KMS-11 (cell line): ENCODE measurements around the gene VAC14.

Source experiments
- H2AFZ ChIP-seq: fragments of 200-600 bp; sonication (generic); 2 replicates; pipeline ENCODE4 v1.6.1; 2016; ENCODE audit warnings: antibody characterized with exemption, mixed run types, low read depth
- H3K27ac ChIP-seq: fragments of 200-600 bp; sonication (generic); 2 replicates; pipeline ENCODE4 v1.6.1; 2016; ENCODE audit warnings: mild to moderate bottlenecking, mixed run types
- H3K27me3 ChIP-seq: fragments of 200-600 bp; sonication (generic); 2 replicates; pipeline ENCODE4 v1.6.1; 2017; ENCODE audit warnings: mild to moderate bottlenecking, low read depth, mixed run types, moderate library complexity; ENCODE audit not compliant: insufficient read depth
- H3K36me3 ChIP-seq: fragments of 200-600 bp; sonication (generic); 2 replicates; pipeline ENCODE4 v1.6.1; 2017; ENCODE audit warnings: mild to moderate bottlenecking, mixed run types; ENCODE audit not compliant: insufficient read depth
- H3K4me1 ChIP-seq: fragments of 200-600 bp; sonication (generic); 2 replicates; pipeline ENCODE4 v1.6.1; 2016; ENCODE audit warnings: mild to moderate bottlenecking, low read depth, mixed run types; ENCODE audit not compliant: poor library complexity, severe bottlenecking
- H3K4me2 ChIP-seq: fragments of 200-600 bp; sonication (generic); 2 replicates; pipeline ENCODE4 v1.7.0; 2016; ENCODE audit warnings: mild to moderate bottlenecking, mixed run types
- H3K4me3 ChIP-seq: fragments of 200-600 bp; sonication (generic); IDR thresholded peaks from 2 replicates; pipeline ENCODE4 v1.6.1; 2017; ENCODE audit warnings: low read depth, low read length, mixed read lengths; ENCODE audit not compliant: insufficient read depth
- H3K79me2 ChIP-seq: fragments of 200-600 bp; sonication (generic); 2 replicates; pipeline ENCODE4 v1.6.1; 2016; ENCODE audit warnings: low read depth, mixed run types; ENCODE audit not compliant: insufficient read depth
- H3K9ac ChIP-seq: fragments of 200-600 bp; sonication (generic); 2 replicates; pipeline ENCODE4 v1.6.1; 2016; ENCODE audit warnings: mild to moderate bottlenecking, mixed run types
- H4K20me1 ChIP-seq: fragments of 200-600 bp; sonication (generic); 2 replicates; pipeline ENCODE4 v1.6.1; 2016; ENCODE audit warnings: mild to moderate bottlenecking, mixed run types; ENCODE audit not compliant: insufficient read depth
- TF ChIP-seq, protein P1 (sequence below): fragments of 200-600 bp; sonication (generic); conservative IDR thresholded peaks from 2 replicates; pipeline ENCODE4 v1.6.1; 2017; ENCODE audit warnings: low read depth, mild to moderate bottlenecking, antibody characterized with exemption, low read length, moderate library complexity, mixed read lengths

Gene VAC14

GRCh38 chr16:70796301-70796700 is 4.7 kb downstream of the VAC14 start:
- H3K27me3 ChIP-seq = no peaks in the 10 kb centered on the region
- no peak overlapping the region for H2AFZ ChIP-seq
- H3K4me1 ChIP-seq = peaks cover 42% of the 10 kb centered on the region
- TF ChIP-seq, protein P1, sequence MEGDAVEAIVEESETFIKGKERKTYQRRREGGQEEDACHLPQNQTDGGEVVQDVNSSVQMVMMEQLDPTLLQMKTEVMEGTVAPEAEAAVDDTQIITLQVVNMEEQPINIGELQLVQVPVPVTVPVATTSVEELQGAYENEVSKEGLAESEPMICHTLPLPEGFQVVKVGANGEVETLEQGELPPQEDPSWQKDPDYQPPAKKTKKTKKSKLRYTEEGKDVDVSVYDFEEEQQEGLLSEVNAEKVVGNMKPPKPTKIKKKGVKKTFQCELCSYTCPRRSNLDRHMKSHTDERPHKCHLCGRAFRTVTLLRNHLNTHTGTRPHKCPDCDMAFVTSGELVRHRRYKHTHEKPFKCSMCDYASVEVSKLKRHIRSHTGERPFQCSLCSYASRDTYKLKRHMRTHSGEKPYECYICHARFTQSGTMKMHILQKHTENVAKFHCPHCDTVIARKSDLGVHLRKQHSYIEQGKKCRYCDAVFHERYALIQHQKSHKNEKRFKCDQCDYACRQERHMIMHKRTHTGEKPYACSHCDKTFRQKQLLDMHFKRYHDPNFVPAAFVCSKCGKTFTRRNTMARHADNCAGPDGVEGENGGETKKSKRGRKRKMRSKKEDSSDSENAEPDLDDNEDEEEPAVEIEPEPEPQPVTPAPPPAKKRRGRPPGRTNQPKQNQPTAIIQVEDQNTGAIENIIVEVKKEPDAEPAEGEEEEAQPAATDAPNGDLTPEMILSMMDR = no peak
- H3K79me2 ChIP-seq = peaks cover 82% of the 10 kb centered on the region
- H3K27ac ChIP-seq = no peak overlapping the region
- H3K9ac ChIP-seq = no peak overlapping the region
- no peaks in the 10 kb centered on the region for H4K20me1 ChIP-seq
- no peaks in the 10 kb centered on the region for H3K36me3 ChIP-seq
- no peak overlapping the region for H3K4me3 ChIP-seq
- H3K4me2 ChIP-seq = no peak overlapping the region

DNA sequence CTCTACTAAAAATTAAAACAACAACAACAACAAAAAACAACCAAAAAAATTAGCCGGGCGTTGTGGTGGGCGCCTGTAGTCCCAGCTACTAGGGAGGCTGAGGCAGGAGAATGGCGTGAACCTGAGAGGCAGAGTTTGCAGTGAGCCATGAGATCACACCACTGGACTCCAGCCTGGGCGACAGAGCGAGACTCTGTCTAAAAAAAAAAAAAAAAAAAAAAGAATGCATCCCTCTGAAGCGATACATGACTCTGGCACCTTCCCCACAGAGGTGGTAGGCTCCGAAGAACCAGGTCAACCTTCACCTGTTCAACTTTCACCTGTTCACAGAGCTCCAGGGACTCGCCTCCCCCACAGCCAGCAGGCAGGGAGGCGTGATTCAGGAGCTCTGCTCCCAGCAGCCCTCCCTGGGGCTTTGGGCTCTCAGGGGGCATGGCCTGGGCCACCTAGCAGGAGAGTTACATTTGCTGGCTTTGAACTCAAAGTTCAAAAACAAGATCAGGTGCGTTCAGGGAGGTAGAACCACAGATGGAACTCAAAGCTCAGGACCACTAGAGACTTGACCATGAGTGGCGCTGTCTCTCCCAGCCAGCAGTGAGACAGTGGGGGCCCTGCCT is 5.6 kb downstream of the VAC14 start:
- no peak overlapping the region for H2AFZ ChIP-seq
- H3K4me3 ChIP-seq = no peak overlapping the region
- H3K4me1 ChIP-seq = peaks cover 40% of the 10 kb centered on the region
- H3K4me2 ChIP-seq = no peak overlapping the region
- H3K36me3 ChIP-seq = no peaks in the 10 kb centered on the region
- H3K27ac ChIP-seq = no peak overlapping the region
- H3K9ac ChIP-seq = no peak overlapping the region
- peaks cover 86% of the 10 kb centered on the region for H3K79me2 ChIP-seq
- H4K20me1 ChIP-seq = no peaks in the 10 kb centered on the region
- no peaks in the 10 kb centered on the region for H3K27me3 ChIP-seq
- TF ChIP-seq, protein P1 = no peak

DNA sequence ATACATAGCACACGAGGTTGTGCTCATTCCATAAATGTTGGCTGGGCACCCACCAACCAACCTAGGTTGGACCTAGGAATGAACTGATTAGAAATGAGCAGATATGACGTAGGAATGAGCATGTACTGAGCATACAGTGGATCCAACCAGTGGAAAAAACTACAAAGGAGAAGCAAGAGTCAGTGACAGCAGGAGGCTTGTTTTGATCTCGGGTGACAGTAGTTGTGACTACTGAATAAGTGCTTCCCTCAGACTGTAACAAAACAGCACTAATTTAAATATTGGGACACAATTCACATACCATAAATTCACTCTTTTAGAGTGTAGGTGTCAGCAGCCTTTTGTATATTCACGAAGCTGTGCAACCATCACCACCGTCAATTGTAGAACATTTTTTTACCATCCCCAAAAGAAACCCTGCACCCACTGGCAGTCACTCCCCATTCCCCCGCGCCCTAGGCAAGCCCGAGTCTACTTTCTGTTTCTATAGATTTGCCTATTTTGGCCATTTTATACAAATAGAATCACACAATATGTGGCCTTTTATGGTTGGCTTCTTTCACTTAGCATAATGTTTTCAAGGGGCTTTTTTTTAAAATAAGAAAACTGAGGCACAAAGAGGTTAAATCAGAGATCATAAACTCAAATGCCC is 7.0 kb downstream of the VAC14 start:
- Histone ChIP-seq H3K9ac (no peak overlapping the region), H3K27me3 (no peaks in the 10 kb centered on the region), H3K4me2 (no peak overlapping the region), H4K20me1 (no peaks in the 10 kb centered on the region), H3K36me3 (no peaks in the 10 kb centered on the region), H3K4me3 (no peak overlapping the region), H2AFZ (no peak overlapping the region), H3K27ac (no peak overlapping the region), H3K79me2 (peaks cover 75% of the 10 kb centered on the region), H3K4me1 (peaks cover 28% of the 10 kb centered on the region)
- TF ChIP-seq, protein P1 = no peak

DNA sequence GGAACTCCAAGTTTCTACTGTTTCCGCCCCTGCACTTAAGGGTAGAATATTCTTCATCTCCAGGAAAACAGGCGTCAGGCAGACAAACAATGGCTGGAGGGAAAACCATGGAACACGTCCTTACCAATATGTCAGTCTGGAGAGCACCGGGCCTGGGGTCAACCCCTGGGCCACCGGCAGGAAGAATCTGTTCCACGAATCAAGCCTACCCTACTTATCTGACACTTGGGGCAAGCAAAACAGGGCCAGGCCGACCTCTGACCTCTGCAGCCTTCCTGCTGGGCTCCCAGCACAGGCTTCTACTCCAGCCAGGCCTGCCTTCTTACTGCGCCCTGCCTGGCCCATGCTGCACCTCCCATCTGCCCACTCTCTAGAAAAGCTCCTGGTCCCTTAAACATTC is 10.1 kb downstream of the VAC14 start:
- H3K4me2 ChIP-seq = no peak overlapping the region
- peaks cover 6% of the 10 kb centered on the region for H3K4me1 ChIP-seq
- TF ChIP-seq, protein P1 = no peak
- H3K4me3 ChIP-seq = no peak overlapping the region
- H3K36me3 ChIP-seq = no peaks in the 10 kb centered on the region
- peaks cover 51% of the 10 kb centered on the region; the same call in 1 of the 2 replicates for H3K79me2 ChIP-seq
- no peak overlapping the region for H2AFZ ChIP-seq
- H3K27ac ChIP-seq = no peak overlapping the region
- no peaks in the 10 kb centered on the region for H3K27me3 ChIP-seq
- H3K9ac ChIP-seq = no peak overlapping the region
- no peaks in the 10 kb centered on the region for H4K20me1 ChIP-seq
